ENCODE measurements around the gene OR13C8.
"Not testable (repeated sequence)": the region's sequence is repeated elsewhere in the genome, so short reads cannot be mapped to it uniquely, and the experiment has no call there.

The OR13C8 gene

GRCh38 chr9:104568868-104569267 is at the start of gene OR13C8:
TSS of gene OR13C8 (plus strand) at chr9:104569168. CDS start at chr9:104569168, 0 bp downstream.
- no peak for DNase-seq (ENCODE audit: low spot score)

GRCh38 chr9:104520241-104520640 is 48.7 kb upstream of the OR13C8 start:
- not testable (repeated sequence) for DNase-seq (ENCODE audit: low spot score)

- DNase-seq (ENCODE audit: low spot score) = no peak
Measured at GRCh38 chr9:104527109-104527508, 41.9 kb upstream of the OR13C8 start, which contains the start of gene OR13C4. TSS of gene OR13C4 (minus strand) at chr9:104527209. CDS start at chr9:104527209, 0 bp downstream.

- no peak for DNase-seq (ENCODE audit: low spot score)
Measured at GRCh38 chr9:104536756-104537155, 32.2 kb upstream of the OR13C8 start, which contains the start of gene OR13C3. TSS of gene OR13C3 (minus strand) at chr9:104536856. CDS start at chr9:104536723, 133 bp downstream.

GRCh38 chr9:104539275-104539674 is 29.7 kb upstream of the OR13C8 start:
- DNase-seq (ENCODE audit: low spot score) = no peak

- DNase-seq (ENCODE audit: low spot score) = no peak
Measured at GRCh38 chr9:104544644-104545043, 24.3 kb upstream of the OR13C8 start.

GRCh38 chr9:104553261-104553660 is 15.7 kb upstream of the OR13C8 start:
- DNase-seq (ENCODE audit: low spot score) = no peak

- no peak for DNase-seq (ENCODE audit: low spot score)
Measured at GRCh38 chr9:104555521-104555920, 13.4 kb upstream of the OR13C8 start.

- DNase-seq (ENCODE audit: low spot score) = no peak
Measured at GRCh38 chr9:104556830-104557634, 11.9 kb upstream of the OR13C8 start.

- DNase-seq (ENCODE audit: low spot score) = no peak
Measured at GRCh38 chr9:104564358-104564757, 4.6 kb upstream of the OR13C8 start.

GRCh38 chr9:104572612-104573011 is 3.6 kb downstream of the OR13C8 start:
- no peak for DNase-seq (ENCODE audit: low spot score)

GRCh38 chr9:104575456-104575855 is 6.5 kb downstream of the OR13C8 start:
- DNase-seq (ENCODE audit: low spot score) = no peak

- DNase-seq (ENCODE audit: low spot score) = no peak
Measured at GRCh38 chr9:104577263-104577662, 8.3 kb downstream of the OR13C8 start.

- no peak for DNase-seq (ENCODE audit: low spot score)
Measured at GRCh38 chr9:104580562-104580961, 11.6 kb downstream of the OR13C8 start.

- no peak for DNase-seq (ENCODE audit: low spot score)
Measured at GRCh38 chr9:104586496-104587180, 17.7 kb downstream of the OR13C8 start.

- no peak for DNase-seq (ENCODE audit: low spot score)
Measured at GRCh38 chr9:104589626-104590025, 20.7 kb downstream of the OR13C8 start.

- DNase-seq (ENCODE audit: low spot score) = not testable (repeated sequence)
Measured at GRCh38 chr9:104598749-104599148, 29.8 kb downstream of the OR13C8 start.

- DNase-seq (ENCODE audit: low spot score) = not testable (repeated sequence)
Measured at GRCh38 chr9:104599313-104599712, 30.3 kb downstream of the OR13C8 start, which contains the start of gene OR13C5. TSS of gene OR13C5 (minus strand) at chr9:104599413. CDS start at chr9:104599413, 0 bp downstream.

- DNase-seq (ENCODE audit: low spot score) = no peak
Measured at GRCh38 chr9:104604801-104605200, 35.8 kb downstream of the OR13C8 start.

GRCh38 chr9:104605527-104605926 is 36.6 kb downstream of the OR13C8 start, which contains the start of gene OR13C2:
TSS of gene OR13C2 (minus strand) at chr9:104605627. CDS start at chr9:104605627, 0 bp downstream.
- DNase-seq (ENCODE audit: low spot score) = not testable (repeated sequence)

GRCh38 chr9:104606152-104606551 is 37.2 kb downstream of the OR13C8 start:
- no peak for DNase-seq (ENCODE audit: low spot score)

- no peak for DNase-seq (ENCODE audit: low spot score)
Measured at GRCh38 chr9:104608336-104608735, 39.4 kb downstream of the OR13C8 start.

GRCh38 chr9:104611213-104611612 is 42.2 kb downstream of the OR13C8 start:
- DNase-seq (ENCODE audit: low spot score) = no peak
